GM12875 (cell line): ENCODE data around the gene DCX.

ENCODE experiments used
- H3K4me3 ChIP-seq: one replicate; pipeline ENCODE4 v1.5.1; 2011; ENCODE audit warnings: low read depth, low read length, control low read depth
- CTCF ChIP-seq: IDR thresholded peaks from 2 replicates; pipeline ENCODE4 v1.5.1; 2011; ENCODE audit warnings: low read depth, mild to moderate bottlenecking, control low read depth, inconsistent platforms, low read length, moderate library complexity, borderline replicate concordance; ENCODE audit not compliant: insufficient read depth

Gene DCX

GRCh38 chrX:111376486-111376885 is 35.5 kb downstream of the DCX start:
- no peak overlapping the region for H3K4me3 ChIP-seq
- TF ChIP-seq CTCF, result no peak

- TF ChIP-seq CTCF, result no peak
- no peak overlapping the region for H3K4me3 ChIP-seq
Measured at GRCh38 chrX:111375747-111376146, 36.2 kb downstream of the DCX start.

GRCh38 chrX:111372086-111372485 is 39.9 kb downstream of the DCX start:
- H3K4me3 ChIP-seq, result no peak overlapping the region
- TF ChIP-seq CTCF, result no peak

GRCh38 chrX:111365770-111366325 is 46.1 kb downstream of the DCX start:
- TF ChIP-seq CTCF, result no peak
- H3K4me3 ChIP-seq, result no peak overlapping the region

- TF ChIP-seq CTCF, result no peak
- no peak overlapping the region for H3K4me3 ChIP-seq
Measured at GRCh38 chrX:111363741-111364140, 48.3 kb downstream of the DCX start.

GRCh38 chrX:111361751-111362150 is 50.2 kb downstream of the DCX start:
- TF ChIP-seq CTCF, result no peak
- no peak overlapping the region for H3K4me3 ChIP-seq

GRCh38 chrX:111360839-111361238 is 51.2 kb downstream of the DCX start:
- TF ChIP-seq CTCF, result no peak
- H3K4me3 ChIP-seq, result no peak overlapping the region
